Ovary (tissue), 9 donors: ENCODE measurements around the gene ANO2. TPM values are rescaled to one million over a fixed set of nuclear protein-coding genes. Genes with fewer than 3 reads are reported as not detected.

Source experiments
- DNase-seq, 5 donors: peaks; one replicate each; pipeline ENCODE4 v3.0.0-alpha.2; 2019 to 2020
- H3K27ac ChIP-seq, 2 donors: fragments of 200-600 bp; one replicate each; pipeline versions ENCODE4 v1.5.1 to v1.8.0; 2019 to 2022
- H3K27me3 ChIP-seq: fragments of 200-600 bp; one replicate; pipeline ENCODE4 v1.8.0; 2022
- H3K36me3 ChIP-seq: fragments of 200-600 bp; sonication (generic); one replicate; pipeline ENCODE4 v1.5.1; 2019
- H3K4me1 ChIP-seq: one replicate; pipeline ENCODE4 v1.8.1; 2013; ENCODE audit warnings: mild to moderate bottlenecking, moderate library complexity; ENCODE audit not compliant: insufficient read depth
- H3K4me3 ChIP-seq: fragments of 200-600 bp; sonication (generic); one replicate; pipeline ENCODE4 v1.5.1; 2017
- H3K9me3 ChIP-seq, 2 donors: fragments of 200-600 bp in 1 of 2; sonication (generic) in 1 of 2; one replicate each; pipeline versions ENCODE4 v1.5.1 to v1.8.1; 2013 to 2019; ENCODE audit warnings: mild to moderate bottlenecking in 1 of 2, moderate library complexity in 1 of 2
- CTCF ChIP-seq, 3 donors: fragments of 450-650 bp in 2 of 3; fragments of 200-600 bp in 1 of 3; IDR thresholded peaks; one replicate each; pipeline versions ENCODE4 v1.5.1 to v1.8.0; 2016 to 2022; ENCODE audit warnings: antibody characterized with exemption in 3 of 3, mild to moderate bottlenecking in 1 of 3
- EP300 ChIP-seq: sonication (generic); formaldehyde crosslinking; IDR thresholded peaks from one replicate; pipeline ENCODE4 v1.6.1; 2017; ENCODE audit warnings: antibody characterized with exemption
- POLR2A ChIP-seq: fragments of 450-650 bp; IDR thresholded peaks from one replicate; pipeline ENCODE4 v1.6.1; 2017; ENCODE audit warnings: antibody characterized with exemption, mild to moderate bottlenecking, moderate library complexity
- WGBS, 3 donors: extraction: QIAGEN DNeasy Blood & Tissue Kit in 1 of 3; methylation state at CpG; one replicate each; pipeline versions ENCODE4 v1.1.5 to v1.1.7; 2013 to 2017; 5-methylcytosine and 5-hydroxymethylcytosine counted together
- intact Hi-C, 4 donors: fragments of 100-400 bp; cut with DNase I; formaldehyde crosslinking; loops; one replicate each; pipeline versions ENCODE4 v1.11.0 to v1.15.1; 2022 to 2023
- polyA plus RNA-seq, 2 donors: library from polyadenylated mRNA; stranded (reverse); fragments of 200-250 nt in 1 of 2; fragments of 350-450 nt in 1 of 2; fragmentation: Illumina TruSeq in 1 of 2; extraction: RNeasy Lipid Tissue Mini Kit (QIAGEN cat#74804) in 1 of 2; gene quantifications; one replicate each; pipeline ENCODE4 v1.2.3, GENCODE V29; 2013 to 2014
- total RNA-seq, 7 donors: library from RNA; depleted of rRNA in 2 of 7; stranded (reverse); fragments of >200 nt in 2 of 7; fragmentation: NEBNext Ultra II Directional in 3 of 7; extraction: Animal tissue kit (Norgen Biotek cat#: 25700) in 3 of 7; gene quantifications; one replicate each; pipeline versions ENCODE4 v1.1.0 to v1.2.4, GENCODE V29; 2016 to 2023
- donor health status: DM: no; HTN: no; CAD: no; lungs with moderate emphysema.
- donor health status: DM: no; HTN: no; CAD: no.
- donor health status: Bipolar disorder and iron deficiency.
- donor health status: DM: yes; HTN: yes; CAD: no.
- donor health status: DM: no; HTN: no; CAD: no.
- donor health status: DM: yes; HTN: yes; CAD: no.

ANO2 gene
- total and polyA plus RNA-seq, 9 donors, result 3.0 to 6.7 (median 3.3) TPM

- no peak for DNase-seq
- H3K9me3 ChIP-seq, result no peaks in the 10 kb centered on the region
- H3K36me3 ChIP-seq, result no peaks in the 10 kb centered on the region
- no peaks in the 10 kb centered on the region for H3K27me3 ChIP-seq
- H3K4me3 ChIP-seq, result no peak overlapping the region
- no peak overlapping the region for H3K27ac ChIP-seq
- no peak for TF ChIP-seq CTCF (IDR thresholded peaks at IDR 0.05)
- no peak for TF ChIP-seq EP300
- TF ChIP-seq POLR2A, result no peak
- WGBS, 3 donors, result 56 to 76% (median 64%) methylated on average over 2 of the region's 2 CpGs
- intact Hi-C loops, result loop anchor here in 1 of 4 donors (5.0 kb wide), 1 partner anchor 223 kb away; no protein-coding TSS in a partner anchor
- H3K4me1 ChIP-seq, result no peaks in the 10 kb centered on the region
Observed at GRCh38 chr12:5650281-5650680, 294.8 kb downstream of the ANO2 start.

GRCh38 chr12:5648692-5649359, 296.2 kb downstream of the ANO2 start:
- no peaks in the 10 kb centered on the region for H3K4me1 ChIP-seq
- DNase-seq, result peak in 1 of 5 donors; percentile 17
- TF ChIP-seq EP300 (no peak), CTCF (IDR thresholded peaks at IDR 0.05) (peak in 1 of 3 donors; percentile 28), POLR2A (no peak)
- 25 to 27% (median 27%) methylated on average over 9 of the region's 9 CpGs for WGBS, 3 donors
- H3K27ac ChIP-seq, result no peak overlapping the region
- H3K9me3 ChIP-seq, result no peaks in the 10 kb centered on the region
- intact Hi-C loops, result loop anchor here in 1 of 4 donors (5.0 kb wide), 1 partner anchor 222 kb away; no protein-coding TSS in a partner anchor
- H3K27me3 ChIP-seq, result no peaks in the 10 kb centered on the region
- H3K36me3 ChIP-seq, result no peaks in the 10 kb centered on the region
- H3K4me3 ChIP-seq, result no peak overlapping the region

GRCh38 chr12:5643266-5643665, 301.8 kb downstream of the ANO2 start:
- no peak for DNase-seq
- TF ChIP-seq CTCF (IDR thresholded peaks at IDR 0.05), result no peak
- no peak for TF ChIP-seq POLR2A
- TF ChIP-seq EP300, result no peak
- Histone ChIP-seq H3K9me3 (no peaks in the 10 kb centered on the region), H3K27me3 (no peaks in the 10 kb centered on the region), H3K27ac (no peak overlapping the region), H3K36me3 (no peaks in the 10 kb centered on the region), H3K4me3 (no peak overlapping the region), H3K4me1 (no peaks in the 10 kb centered on the region)
- WGBS, 3 donors, result 50 to 70% (median 51%) methylated on average over 2 of the region's 2 CpGs
- intact Hi-C loops, result no loop called here

- intact Hi-C loops, result no loop called here
- no peak for DNase-seq
- H3K4me1 ChIP-seq, result no peaks in the 10 kb centered on the region
- no peak for TF ChIP-seq POLR2A
- no peak for TF ChIP-seq EP300
- TF ChIP-seq CTCF (IDR thresholded peaks at IDR 0.05), result no peak
- H3K27ac ChIP-seq, result no peak overlapping the region
- no peaks in the 10 kb centered on the region for H3K9me3 ChIP-seq
- no peak overlapping the region for H3K4me3 ChIP-seq
- WGBS, 3 donors, result 70 to 85% (median 72%) methylated on average over 4 of the region's 4 CpGs
- H3K27me3 ChIP-seq, result no peaks in the 10 kb centered on the region
- H3K36me3 ChIP-seq, result no peaks in the 10 kb centered on the region
Observed at GRCh38 chr12:5637698-5638097, 307.4 kb downstream of the ANO2 start.
